Muscle of arm (tissue), 14 donors: ENCODE results near the gene BLTP3B. TPM values are rescaled to one million over a fixed set of nuclear protein-coding genes. Genes with fewer than 3 reads are reported as not detected.
"Not testable (repeated sequence)": the region's sequence is repeated elsewhere in the genome, so short reads cannot be mapped to it uniquely, and the experiment has no call there.

Source experiments
- DNase-seq: peaks from one replicate; pipeline ENCODE4 v3.0.0-alpha.2; 2013
- long read RNA-seq, 11 donors: transcript quantifications; one replicate each; lab custom pipeline, GENCODE V29; 2026
- polyA plus RNA-seq, 12 donors: library from polyadenylated mRNA; unstranded; fragments of 120-200 nt; gene quantifications; one replicate each; pipeline ENCODE4 v1.2.1, GENCODE V29; 2013; ENCODE audit not compliant: insufficient read length in 12 of 12

The BLTP3B gene, protein sequence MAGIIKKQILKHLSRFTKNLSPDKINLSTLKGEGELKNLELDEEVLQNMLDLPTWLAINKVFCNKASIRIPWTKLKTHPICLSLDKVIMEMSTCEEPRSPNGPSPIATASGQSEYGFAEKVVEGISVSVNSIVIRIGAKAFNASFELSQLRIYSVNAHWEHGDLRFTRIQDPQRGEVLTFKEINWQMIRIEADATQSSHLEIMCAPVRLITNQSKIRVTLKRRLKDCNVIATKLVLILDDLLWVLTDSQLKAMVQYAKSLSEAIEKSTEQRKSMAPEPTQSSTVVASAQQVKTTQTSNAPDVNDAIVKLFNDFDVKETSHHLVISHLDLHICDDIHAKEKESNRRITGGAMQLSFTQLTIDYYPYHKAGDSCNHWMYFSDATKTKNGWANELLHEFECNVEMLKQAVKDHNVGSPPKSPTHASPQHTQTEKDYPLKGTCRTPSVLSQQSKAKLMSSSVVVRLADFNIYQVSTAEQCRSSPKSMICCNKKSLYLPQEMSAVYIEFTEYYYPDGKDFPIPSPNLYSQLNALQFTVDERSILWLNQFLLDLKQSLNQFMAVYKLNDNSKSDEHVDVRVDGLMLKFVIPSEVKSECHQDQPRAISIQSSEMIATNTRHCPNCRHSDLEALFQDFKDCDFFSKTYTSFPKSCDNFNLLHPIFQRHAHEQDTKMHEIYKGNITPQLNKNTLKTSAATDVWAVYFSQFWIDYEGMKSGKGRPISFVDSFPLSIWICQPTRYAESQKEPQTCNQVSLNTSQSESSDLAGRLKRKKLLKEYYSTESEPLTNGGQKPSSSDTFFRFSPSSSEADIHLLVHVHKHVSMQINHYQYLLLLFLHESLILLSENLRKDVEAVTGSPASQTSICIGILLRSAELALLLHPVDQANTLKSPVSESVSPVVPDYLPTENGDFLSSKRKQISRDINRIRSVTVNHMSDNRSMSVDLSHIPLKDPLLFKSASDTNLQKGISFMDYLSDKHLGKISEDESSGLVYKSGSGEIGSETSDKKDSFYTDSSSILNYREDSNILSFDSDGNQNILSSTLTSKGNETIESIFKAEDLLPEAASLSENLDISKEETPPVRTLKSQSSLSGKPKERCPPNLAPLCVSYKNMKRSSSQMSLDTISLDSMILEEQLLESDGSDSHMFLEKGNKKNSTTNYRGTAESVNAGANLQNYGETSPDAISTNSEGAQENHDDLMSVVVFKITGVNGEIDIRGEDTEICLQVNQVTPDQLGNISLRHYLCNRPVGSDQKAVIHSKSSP (N-terminal part only)
- polyA plus RNA-seq: 10 to 100 TPM in 11 of 12 donors, not detected in 1; 14.7 to 19.3 (median 16.5) TPM
- long read RNA-seq, donor 1: 0 reads
- long read RNA-seq, donor 2, full-length matches to known transcripts: 1 of 1 reads
- long read RNA-seq, donor 2, partial matches to known transcripts: 0 of 1 reads
- long read RNA-seq, donor 2, other reads (novel, unspliced or antisense): 0 of 1 reads
- long read RNA-seq, donor 3: 0 reads
- long read RNA-seq, donor 4: 0 reads
- long read RNA-seq, donor 5: 0 reads
- long read RNA-seq, donor 6: 0 reads
- long read RNA-seq, donor 7: 0 reads
- long read RNA-seq, donor 8: 0 reads
- long read RNA-seq, donor 9, full-length matches to known transcripts: 1 of 1 reads
- long read RNA-seq, donor 9, partial matches to known transcripts: 0 of 1 reads
- long read RNA-seq, donor 9, other reads (novel, unspliced or antisense): 0 of 1 reads
- long read RNA-seq, donor 10: 0 reads
- long read RNA-seq, donor 11, partial matches to known transcripts: 0 of 1 reads
- long read RNA-seq, donor 11, other reads (novel, unspliced or antisense): 0 of 1 reads

DNA sequence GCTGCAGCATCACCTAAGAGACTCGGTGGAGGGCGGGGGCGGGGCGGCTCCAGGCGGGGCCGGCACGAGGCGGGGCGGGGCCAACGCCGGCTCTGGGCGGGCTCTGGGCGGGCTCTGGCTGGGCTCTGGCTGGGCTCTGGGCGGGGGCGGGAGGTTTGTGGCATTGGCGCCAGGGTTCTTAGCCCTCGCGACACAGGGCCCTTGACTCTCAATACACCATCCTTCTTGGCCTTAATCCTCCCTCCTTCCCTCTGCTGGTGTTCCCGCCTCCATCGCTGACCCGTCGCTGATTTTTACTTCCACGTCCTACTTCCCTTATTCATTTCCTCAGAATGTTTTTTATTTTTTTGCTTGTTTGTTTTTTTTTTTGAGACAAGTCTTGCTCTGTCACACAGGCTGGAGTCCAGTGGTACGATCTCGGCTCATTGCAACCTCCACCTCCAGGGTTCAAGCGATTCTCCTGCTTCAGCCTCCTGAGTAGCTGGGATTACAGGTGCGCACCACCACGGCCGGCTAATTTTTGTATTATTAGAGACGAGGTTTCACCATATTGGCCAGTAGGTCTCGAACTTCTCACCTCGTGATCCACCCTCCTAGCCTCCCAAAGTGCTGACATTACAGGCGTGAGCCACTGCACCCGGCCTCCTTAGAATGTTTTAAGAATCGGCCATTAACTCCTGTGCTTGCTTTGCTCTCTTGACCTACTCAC lies at the start of gene BLTP3B:
Gene BLTP3B (minus strand): TSS at position 24 of the 709 bp plus-strand sequence. CDS start 239 bp downstream, outside the sequence.
- DNase-seq: peak; percentile 81

DNA sequence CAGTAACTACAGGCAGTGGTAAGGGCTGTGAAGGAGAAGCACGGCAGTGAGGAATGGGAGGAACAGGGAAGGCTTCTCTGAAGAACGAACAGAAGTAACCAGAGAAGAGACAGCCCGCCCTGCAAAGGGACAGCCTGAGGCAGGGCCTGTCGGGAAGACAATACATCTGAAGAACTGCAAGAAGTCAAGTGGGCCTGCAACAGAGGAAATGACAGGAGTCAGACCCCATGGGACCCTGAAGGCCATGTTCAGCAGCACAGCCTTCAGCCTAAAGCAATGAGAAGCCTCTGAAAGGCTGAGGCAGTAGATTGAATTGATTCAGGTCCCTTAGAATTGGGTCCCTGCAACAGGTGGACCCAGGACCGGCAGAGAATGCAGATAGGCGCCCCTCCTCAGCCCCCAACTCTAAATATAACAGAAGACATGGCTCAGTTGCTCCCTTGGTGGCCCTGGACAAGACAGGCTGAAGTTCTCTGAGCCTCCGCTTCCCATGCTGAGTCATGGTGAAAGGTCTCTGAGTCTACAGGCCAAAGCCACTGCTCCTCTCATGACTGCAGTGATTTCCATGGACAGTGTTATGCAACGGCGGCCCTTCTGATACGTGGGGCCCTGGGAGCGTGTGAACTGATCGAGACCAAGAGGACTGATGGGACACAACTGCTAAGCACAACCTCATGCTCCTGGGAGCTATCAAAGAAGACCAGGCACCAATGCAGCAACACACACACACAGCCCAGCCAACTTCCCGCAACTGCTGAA lies 47.1 kb upstream of the BLTP3B start:
- no peak for DNase-seq

DNA sequence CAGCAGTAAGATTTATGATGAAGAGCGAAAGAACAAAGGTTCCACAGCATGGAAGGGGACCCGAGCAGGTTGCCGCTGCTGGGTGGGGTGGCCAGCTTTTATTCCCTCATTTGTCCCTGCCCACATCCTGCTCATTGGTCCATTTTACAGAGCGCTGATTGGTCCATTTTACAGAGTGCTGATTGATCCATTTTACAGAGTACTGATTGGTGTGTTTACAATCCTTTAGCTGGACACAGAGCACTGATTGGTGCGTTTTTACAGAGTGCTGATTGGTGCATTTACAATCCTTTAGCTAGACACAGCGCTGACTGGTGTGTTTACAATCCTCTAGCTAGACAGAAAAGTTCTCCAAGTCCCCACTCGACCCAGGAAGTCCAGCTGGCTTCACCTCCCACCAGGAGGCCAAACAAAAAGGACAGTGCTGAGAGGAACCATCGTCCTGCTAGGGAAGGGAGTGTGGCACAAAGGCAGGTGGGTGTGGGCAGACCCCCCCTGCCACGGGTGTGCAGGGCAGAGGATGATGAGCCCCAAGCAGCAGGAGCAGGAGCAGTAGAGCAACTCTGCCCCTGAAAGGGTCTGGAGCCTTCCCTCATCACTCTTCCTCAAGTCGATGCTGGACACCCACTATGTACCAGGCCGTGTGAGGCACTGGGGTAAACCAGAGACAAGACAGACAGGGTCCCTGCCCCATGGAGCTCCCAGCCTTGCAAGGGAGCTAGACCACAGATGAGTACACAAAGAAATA lies 46.4 kb upstream of the BLTP3B start:
- DNase-seq: not testable (repeated sequence)

DNA sequence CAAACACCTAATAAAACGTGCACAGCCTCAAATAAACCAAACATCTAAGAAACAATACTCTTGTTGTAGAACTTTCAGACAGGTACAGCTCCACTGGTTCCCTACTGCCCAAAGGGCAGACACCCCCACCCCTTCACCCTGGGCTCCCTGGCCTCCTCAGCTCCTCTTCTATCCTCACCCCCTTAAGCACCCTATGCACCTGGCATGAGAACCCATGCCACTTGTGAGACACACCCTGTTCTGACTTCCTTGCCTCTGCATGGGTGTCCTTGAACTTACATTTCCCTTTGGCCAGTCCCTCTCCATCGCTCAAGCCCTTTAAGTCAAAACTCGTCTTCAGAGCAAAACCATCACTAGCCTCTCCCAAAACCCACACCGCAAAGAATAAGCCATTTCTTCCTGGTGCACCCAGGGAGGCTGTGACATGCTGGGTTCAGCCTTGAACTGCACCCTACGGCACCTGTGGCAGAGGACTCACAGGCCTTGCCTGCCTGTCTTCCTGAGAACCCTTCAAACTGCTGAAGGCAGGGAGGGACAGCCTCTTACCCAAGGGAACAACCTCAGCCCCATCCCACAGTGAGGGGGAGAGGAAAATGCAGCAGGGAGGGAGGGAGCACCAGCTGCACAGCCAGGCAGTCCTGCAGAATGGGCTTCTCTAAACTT lies 45.3 kb upstream of the BLTP3B start:
- DNase-seq: no peak

DNA sequence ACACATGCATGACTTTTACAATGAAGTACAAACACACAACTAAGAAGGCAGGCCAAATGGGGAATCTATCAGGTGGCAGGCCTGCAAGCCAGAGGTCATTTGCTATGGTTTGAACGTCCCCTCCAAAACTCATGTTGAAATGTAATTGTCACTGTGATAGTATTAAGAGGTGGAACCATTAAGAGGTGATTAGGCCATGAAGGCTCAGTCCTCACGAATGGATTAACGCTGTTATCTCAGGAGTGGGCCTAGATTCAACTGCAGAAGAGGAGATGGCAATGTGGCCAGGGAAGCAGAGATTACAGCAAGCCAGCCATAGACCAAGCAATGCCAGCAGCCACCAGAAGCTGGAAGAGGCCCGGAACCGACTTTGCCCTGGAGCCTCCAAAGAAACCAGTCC lies 44.4 kb upstream of the BLTP3B start:
- DNase-seq: no peak

DNA sequence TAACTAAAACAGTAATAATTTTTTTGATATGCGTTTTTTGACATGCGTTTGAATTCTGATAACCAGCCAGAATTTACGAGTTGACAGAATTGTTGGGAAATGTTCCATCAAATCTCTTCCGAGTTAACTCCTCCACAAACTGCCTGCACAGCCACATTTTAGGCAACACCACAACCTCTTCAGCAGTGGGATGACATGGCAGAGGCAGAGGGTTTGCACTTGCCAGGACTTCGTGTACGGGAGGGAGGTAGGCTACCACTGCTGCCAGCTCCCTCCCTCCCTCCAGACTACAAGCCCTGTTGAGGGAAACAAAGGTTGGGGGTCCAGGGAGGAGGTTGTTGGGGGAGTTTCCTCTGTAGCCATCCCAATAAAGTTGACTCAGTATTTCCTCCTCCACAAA lies 43.4 kb upstream of the BLTP3B start:
- DNase-seq: no peak

DNA sequence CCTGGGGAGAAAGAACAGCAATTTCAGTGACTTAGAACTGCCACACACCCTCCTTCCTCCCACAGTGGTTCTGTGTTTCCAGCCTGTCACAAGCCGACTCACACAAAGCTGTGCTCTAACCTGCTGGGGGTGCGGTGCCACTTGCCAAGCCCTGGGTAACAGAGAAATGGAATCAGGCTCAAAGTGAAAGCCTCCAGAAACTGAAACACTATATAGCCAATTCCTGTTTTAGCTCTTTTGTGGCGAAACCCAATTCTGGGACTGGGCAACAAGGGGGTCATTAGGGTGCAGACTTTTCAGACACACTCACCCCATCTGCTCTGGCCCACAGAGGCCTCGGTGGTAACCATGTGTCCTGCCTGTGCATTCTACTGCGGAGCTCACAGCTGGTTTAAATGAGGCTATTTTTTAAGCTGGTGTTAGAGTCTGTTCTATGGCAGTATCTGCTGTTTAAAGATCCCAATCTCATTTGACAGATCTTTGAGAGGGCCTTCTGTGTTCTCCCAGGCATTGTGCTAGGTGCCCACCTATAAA lies 42.8 kb upstream of the BLTP3B start:
- DNase-seq: no peak

DNA sequence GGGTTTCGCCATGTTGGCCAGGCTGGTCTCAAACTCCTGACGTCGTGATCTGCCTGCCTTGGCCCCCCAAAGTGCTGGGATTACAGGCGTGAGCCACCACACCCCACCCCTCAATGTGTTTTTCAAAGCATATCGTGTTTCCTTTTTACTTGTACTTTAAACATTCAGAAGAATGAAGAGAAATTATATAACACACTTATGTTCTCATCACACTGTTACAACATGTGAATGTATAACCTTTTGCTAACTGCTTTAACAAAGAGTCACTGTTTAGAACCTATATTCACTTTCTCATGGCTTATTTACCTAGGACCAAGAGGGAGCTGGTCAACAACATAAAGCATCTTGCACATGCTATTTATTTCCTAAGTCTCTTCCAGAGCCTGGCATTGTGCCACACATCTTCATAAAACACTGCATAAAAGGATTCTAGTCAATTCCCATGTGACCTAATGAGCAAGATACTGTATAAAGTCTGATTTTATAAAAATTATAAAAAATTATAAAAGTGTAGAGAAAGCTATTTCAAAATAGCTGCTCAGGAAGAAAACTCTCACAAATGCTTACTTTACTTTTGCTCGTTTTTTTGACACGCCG lies 42.0 kb upstream of the BLTP3B start:
- DNase-seq: no peak

DNA sequence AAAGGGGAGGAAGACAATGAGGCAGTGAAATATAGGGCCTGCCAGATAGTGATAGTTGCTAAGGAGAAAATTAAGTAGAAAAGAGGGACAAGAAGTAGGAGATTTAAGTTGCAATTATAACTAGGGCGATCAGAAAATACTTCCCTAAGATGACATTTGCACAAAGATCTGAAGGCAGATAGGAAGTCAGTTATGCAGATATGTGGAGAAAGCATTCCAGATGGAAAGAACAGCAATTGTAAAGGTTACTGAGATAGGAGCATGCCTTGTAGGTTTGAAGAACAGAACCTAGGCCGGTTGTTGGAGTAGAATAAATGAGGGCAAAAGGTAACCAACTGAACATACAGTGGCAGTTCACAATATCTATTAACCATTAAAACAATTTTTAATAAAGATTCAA lies 36.6 kb upstream of the BLTP3B start:
- DNase-seq: no peak

DNA sequence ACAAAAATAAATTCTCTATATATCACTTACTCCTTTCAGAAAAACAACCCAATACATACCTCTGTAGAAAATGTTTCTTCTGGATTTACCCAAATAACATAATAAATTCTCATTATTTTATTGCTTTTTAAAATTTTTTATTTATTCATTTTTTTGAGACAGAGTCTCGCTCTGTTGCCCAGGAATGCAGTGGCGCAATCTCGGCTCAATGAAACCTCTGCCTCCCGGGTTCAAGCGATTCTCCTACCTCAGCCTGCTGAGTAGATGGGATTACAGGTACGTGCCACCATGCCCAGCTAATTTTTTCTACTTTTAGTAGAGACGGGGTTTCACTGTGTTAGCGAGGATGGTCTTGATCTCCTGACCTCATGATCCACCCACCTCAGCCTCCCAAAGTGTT lies 33.8 kb upstream of the BLTP3B start:
- not testable (repeated sequence) for DNase-seq

DNA sequence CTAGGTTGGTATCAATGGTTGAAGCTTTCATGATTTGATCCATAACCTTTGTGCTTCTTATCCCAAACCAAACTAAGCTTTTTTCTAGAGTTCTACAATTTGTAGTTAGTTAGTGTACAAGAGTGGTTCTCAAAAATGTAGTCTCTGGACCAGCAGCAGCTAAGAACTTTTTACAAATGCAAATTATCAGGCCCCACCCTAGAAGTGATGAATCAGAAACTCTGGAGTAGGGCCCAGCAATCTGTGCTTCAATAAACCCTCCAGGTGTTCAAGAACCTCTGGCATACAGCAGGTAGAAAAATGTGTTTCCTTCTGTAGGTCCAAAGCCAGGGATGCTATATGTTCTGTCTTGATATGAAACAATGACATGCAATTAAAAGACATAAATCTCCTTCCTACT lies 31.8 kb upstream of the BLTP3B start:
- no peak for DNase-seq

DNA sequence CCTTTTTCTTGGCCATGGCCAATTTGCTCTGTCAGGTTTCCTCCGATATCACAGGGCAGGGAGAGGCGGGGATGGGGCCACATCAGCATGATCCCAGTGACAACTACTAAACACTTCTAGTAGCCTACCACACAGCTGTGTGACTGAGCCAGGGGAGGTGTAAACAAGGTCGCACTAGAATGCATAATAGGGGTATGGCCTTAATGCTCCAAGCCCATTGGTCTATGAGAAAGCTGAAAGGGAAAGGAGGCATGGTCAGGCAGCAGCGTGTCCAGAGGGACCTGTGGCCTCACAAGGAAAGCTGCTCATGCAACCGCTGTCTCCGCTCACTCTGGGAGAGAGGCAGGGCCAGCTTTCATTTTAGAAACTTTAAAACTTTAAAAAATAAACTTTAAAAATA lies 30.4 kb upstream of the BLTP3B start:
- DNase-seq: no peak

DNA sequence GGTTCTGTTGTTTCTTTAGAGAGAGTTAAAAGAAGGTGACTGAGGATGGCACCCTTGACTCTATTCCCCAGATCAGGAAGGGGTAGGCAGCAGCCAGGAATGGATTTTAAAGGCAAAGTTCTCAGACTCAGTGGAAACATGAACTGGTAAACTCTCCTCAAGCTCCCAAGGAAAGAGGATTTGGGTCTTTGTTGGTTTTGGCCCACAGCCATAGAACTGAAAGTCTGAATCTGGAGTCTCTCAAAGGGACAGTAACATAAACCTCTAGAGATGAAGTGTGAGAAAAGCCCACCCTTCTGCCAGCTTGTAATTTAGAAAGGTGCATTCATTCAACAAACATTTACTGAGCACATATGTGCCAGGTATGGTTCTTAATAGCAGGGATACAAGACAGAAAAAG lies 28.6 kb upstream of the BLTP3B start:
- DNase-seq: no peak

DNA sequence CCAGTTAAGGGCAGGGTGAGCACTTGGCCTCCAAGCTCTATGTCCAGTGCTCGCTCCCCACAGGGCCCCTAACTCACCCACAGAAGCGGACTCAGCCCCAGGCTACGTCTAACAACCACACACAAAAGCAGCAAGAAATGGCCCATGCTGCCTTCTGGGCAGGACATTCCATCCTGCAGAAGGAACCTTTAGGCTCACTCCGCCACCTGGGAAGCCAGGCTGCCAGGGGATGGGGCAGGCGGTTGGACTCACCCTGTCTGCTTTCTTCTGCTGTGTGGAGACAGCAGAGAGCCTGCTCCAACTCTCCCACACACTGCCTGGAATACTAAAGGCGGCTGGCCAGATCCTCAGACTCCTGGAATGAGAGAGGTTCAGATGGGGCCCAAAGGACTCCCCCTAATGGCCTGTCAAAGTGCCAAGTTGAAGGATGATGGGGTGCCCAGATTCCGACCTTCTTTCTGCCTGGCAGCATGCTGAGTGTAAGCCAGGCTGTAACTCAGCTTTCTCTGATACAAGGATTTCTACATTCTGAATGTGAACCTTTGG lies 27.7 kb upstream of the BLTP3B start:
- DNase-seq: no peak

DNA sequence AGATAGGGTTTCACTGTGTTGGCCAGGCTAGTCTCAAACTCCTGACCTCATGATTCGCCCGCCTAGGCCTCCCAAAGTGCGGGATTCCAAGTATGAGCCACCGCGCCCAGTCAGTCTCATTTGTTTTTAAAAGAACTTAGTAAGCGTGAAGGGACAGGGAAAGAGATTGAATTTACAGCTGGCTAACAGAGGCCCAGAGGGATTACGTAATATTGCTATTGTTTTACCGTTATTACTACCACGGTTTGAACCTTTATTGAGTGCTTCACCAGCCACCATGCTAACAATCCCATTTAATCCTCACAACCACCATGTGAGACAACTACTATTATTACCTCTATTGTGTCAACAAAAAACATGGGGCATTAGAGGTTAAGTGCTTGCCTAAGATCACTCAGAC lies 26.7 kb upstream of the BLTP3B start:
- DNase-seq: no peak

DNA sequence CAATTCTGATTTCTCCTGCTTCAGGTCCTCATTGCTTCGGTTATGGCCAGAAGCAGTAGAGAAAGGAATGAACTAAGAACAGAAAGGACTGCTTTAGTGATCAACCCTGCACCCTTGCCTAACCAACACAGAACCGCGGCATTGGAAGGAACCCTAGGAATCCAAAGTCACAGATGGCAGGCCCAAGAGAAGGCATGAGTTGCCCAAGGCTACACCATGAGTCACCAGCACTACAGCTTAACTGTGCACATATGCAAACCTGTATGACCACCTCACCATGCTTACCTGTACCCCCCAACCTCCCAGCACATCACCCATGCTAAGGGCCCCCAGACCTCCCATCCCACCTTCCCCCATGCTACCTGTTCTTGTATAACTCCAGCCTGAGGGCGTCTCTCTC lies 25.9 kb upstream of the BLTP3B start:
- no peak for DNase-seq

DNA sequence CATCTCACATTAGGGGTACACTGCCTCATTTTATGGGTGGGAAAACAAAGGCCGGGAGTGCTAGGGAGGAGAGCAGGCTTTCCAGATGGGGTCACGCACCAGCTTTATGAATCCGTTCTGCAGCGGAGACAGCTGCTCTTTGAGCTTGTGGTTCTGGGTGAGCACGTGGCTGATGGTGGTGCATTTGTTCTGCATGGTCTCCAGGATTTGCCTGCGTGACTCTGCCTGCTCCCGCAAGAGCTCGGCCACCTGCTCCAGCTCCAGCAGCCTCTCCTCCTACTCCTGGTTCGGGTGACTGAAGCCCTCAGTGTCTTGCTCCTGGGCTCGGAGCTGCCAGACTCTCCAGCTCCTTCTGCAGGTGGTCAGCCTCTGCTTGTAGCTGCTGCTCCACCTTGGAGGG lies 23.6 kb upstream of the BLTP3B start:
- DNase-seq: no peak
